Epithelial cell of esophagus (primary cell): ENCODE data around the gene RSPH9.

Source experiments
- DNase-seq: peaks from one replicate; pipeline ENCODE4 v3.0.0; 2010; ENCODE audit warnings: low read depth
- H3K4me3 ChIP-seq: 2 replicates; pipeline ENCODE4 v1.5.1; 2011; ENCODE audit warnings: mild to moderate bottlenecking, low read length, control low read depth
- TF ChIP-seq, protein P1 (sequence below): IDR thresholded peaks from 2 replicates; pipeline ENCODE4 v1.5.1; 2011; ENCODE audit warnings: low read depth, mild to moderate bottlenecking, low read length, control low read depth, inconsistent platforms; ENCODE audit not compliant: insufficient read depth; ENCODE audit errors: missing control alignments

Gene RSPH9

GRCh38 chr6:43673444-43674084, 28.7 kb downstream of the RSPH9 start:
- DNase-seq: no peak
- no peak overlapping the region for H3K4me3 ChIP-seq
- TF ChIP-seq, protein P1, sequence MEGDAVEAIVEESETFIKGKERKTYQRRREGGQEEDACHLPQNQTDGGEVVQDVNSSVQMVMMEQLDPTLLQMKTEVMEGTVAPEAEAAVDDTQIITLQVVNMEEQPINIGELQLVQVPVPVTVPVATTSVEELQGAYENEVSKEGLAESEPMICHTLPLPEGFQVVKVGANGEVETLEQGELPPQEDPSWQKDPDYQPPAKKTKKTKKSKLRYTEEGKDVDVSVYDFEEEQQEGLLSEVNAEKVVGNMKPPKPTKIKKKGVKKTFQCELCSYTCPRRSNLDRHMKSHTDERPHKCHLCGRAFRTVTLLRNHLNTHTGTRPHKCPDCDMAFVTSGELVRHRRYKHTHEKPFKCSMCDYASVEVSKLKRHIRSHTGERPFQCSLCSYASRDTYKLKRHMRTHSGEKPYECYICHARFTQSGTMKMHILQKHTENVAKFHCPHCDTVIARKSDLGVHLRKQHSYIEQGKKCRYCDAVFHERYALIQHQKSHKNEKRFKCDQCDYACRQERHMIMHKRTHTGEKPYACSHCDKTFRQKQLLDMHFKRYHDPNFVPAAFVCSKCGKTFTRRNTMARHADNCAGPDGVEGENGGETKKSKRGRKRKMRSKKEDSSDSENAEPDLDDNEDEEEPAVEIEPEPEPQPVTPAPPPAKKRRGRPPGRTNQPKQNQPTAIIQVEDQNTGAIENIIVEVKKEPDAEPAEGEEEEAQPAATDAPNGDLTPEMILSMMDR: no peak

DNA sequence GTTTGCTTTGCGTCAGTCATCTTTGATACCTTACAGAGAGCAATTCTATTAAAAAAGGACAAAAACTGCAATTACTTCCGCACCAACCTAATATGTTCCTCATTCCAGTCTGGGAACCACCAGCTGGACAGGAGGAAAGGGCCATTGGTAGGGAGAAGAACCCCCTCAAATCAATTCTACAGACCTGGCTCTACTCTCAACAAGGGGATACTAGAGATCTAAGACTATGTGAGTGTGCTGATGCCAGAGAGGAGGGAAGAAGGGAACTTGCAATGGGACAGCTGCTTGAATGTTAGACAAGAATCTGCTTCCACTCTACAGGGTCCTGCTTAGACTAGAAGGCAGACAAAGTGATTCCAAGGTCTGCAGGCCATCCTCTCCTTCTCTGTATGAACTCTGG, 29.5 kb downstream of the RSPH9 start:
- no peak for DNase-seq

GRCh38 chr6:43674921-43675320, 30.1 kb downstream of the RSPH9 start:
- no peak overlapping the region for H3K4me3 ChIP-seq
- TF ChIP-seq, protein P1: no peak
- no peak for DNase-seq

More for the DNA sequence above, 29.5 kb downstream of the RSPH9 start:
- no peak overlapping the region for H3K4me3 ChIP-seq
- TF ChIP-seq, protein P1: no peak

- no peak overlapping the region for H3K4me3 ChIP-seq
- TF ChIP-seq, protein P1: no peak
- DNase-seq: no peak
Measured at GRCh38 chr6:43676962-43677606, 32.2 kb downstream of the RSPH9 start.

DNA sequence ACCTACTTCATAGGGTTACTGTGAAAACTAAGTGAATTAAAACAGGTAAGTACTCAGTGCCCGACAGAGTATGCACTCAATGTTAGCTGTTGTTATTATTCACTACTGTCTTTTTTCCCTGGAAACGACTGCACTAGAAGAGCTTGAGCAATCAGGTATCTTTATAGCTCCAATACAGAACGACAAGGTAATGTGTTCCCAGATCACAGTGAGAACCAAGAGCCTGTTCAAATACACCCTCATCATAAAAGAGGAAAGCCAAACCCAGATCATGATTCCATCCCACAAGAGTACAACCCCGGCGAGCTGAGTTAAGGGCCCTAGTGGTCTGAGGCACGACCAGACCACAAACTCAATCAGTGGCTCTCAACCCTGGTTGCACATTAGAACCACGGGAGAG, 32.9 kb downstream of the RSPH9 start:
- no peak for DNase-seq
- TF ChIP-seq, protein P1: no peak
- no peak overlapping the region for H3K4me3 ChIP-seq

DNA sequence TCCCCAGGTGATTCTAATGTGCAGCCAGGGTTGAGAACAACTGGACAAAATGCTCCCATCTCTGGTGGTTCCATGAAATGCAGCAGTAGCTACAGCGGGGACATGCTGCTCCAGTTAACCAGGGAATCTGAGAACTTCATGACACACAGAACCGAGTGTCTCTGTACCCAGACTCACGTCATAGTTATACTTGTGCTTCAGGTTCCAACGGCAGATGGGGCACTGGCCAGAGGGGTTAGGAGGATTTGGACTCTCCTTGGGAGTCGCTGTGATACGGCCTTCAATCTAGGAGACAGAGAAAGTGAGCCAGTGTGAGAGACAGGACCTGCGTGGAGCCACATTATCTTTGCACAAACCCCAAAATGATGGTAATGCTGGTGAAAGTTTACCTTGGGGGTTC, 33.5 kb downstream of the RSPH9 start:
- DNase-seq: no peak
- TF ChIP-seq, protein P1: no peak

DNA sequence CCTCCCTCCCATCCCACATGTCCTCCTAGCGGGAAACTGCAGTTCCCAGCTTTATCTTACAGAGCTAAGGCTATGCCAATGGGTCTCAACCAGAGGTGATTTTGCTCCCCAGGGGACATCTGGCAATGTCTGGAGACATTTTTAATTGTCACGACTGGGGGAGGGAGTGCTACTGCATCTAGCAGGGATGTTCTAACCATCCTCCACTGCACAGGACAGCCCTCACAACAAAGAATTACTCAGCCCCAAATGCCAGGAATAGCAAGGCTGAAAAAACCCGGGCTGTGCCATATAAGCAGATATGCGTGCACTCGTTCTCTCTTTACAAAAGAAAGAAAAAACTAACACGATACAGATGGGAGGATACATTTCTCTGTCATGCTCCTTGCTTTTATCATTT, 34.2 kb downstream of the RSPH9 start:
- DNase-seq: no peak
- H3K4me3 ChIP-seq: no peak overlapping the region
- TF ChIP-seq, protein P1: no peak

More for the DNA sequence above, 33.5 kb downstream of the RSPH9 start:
- H3K4me3 ChIP-seq: no peak overlapping the region
